Measurements from ENCODE around the gene UBE2I. TPM values are rescaled to one million over a fixed set of nuclear protein-coding genes. Genes with fewer than 3 reads are reported as not detected.

Gene UBE2I
- polyA plus RNA-seq, 10 donors: 89.9 to 116 (median 99.7) TPM

- no peak for DNase-seq
These were observed 32.3 kb downstream of the UBE2I start for GRCh38 chr16:1341495-1342420.

DNA sequence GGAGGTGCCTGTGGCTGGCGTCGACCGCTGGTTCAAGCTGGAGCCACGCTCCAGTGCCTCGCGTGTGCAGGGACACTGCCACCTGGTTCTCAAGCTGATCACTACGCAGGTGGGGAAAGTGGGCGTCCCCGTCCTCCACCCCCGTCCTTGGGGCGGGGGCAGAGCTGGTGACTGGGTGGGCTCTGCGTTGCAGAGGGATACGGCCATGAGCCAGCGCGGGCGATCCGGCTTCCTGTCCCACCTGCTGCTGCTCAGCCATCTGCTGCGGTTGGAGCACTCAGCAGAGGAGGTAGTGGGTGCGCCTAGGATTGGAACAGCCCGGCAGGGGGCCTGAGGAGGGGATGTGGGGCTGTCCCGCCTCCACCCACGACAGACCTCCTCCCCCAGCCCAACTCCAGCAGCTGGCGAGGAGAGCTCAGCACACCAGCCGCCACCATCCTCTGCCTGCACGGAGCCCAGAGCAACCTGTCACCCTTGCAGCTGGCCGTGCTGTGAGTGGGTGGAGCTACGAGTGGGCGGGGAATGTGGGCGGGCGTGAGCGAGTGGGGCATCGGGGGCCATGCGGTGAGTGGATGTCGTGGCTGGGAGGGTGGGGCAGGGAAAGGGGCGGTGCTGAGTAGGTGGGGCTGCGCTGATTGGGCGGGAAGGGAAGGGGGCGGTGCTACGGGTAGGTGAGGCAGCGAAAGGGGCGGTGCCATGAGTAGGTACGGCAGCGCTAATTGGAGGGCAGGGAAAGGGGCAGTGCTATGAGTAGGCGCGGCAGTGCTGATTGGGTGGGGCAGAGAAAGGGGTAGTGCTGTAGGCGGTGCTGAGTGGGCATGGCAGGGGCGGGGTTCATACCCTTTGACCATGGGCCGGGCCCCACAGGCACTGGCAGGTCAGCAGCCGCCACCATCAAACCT, 33.3 kb downstream of the UBE2I start:
- DNase-seq: peak; percentile 47 to 78 (median 67)

- DNase-seq: no peak
These were observed 34.2 kb downstream of the UBE2I start for GRCh38 chr16:1343428-1344242.

DNA sequence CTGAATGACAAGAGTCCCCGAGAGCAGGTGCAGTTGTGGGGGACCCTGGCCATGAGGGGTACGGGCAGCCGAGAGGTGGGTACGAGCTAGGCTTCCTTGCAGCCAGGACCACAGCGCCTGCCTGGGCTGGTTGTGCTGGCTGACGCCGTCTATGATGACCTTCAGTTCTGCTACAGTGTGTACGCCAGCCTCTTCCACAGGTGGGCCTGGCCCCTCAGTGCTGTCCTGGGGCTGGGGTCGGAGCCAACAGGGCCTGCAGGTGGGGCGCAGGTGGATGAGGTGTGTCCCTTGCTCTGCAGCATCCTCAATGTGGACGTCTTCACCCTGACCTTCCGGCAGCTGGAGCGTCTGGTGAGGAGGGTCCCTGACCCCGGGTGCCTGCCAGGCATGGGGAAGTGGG, 35.1 kb downstream of the UBE2I start:
- DNase-seq: no peak

- no peak for DNase-seq
These were observed 35.7 kb downstream of the UBE2I start for GRCh38 chr16:1345087-1345486.

DNA sequence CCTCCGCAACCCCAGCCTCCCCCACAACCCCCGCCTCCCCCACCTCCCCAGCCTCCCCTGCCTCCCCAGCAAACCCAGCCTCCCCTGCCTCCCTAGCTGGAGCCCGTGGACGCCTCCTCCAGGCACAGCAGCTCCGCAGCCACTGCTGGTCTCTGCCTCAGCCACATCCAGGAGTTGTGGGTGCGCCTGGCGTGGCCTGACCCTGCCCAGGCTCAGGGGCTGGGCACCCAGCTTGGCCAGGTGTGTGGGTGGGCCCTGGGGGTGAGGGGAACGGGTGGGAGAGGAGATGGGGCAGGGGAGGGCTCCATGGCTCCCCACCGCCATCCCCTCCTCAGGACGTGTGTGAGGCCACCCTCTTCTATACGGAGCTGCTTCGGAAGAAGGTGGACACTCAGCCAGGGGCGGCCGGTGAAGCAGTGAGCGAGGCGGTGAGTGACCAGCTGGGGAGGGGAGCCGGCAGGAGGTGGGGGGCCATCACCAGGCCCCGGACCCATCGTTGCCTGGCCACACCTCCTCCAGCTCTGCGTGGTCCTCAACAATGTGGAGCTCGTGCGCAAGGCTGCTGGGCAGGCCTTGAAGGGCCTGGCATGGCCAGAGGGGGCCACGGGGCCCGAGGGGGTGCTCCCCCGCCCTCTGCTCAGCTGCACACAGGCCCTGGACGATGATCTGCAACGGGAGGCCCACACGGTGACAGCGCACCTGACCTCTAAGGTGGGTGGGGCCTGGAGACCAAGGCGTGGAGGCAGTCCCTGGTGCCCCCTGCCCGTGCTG, 36.4 kb downstream of the UBE2I start:
- DNase-seq: no peak

- DNase-seq: no peak
These were observed 37.2 kb downstream of the UBE2I start for GRCh38 chr16:1346422-1347285.

DNA sequence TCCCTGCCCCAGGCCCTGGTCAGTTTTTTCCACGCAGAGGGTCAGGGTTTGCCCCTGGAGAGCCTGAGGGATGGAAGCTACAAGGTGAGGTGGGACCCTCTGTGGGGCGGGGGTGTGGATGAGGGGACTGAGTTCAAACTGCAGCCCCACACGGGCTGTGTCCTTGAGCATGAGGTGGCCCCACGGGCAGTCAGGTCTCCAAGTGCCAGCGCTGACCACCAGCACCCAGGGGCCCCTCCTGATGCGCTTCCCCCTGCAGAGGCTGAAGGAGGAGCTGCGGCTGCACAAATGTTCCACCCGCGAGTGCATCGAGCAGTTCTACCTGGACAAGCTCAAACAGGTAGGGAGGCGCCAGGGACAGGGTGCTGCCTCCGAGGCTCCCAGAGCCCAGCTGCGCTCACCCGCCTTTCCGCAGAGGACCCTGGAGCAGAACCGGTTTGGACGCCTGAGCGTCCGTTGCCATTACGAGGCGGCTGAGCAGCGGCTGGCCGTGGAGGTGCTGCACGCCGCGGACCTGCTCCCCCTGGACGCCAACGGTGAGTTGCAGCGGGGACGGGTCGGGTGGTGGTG, 37.9 kb downstream of the UBE2I start:
- no peak for DNase-seq

- DNase-seq: no peak
These were observed 38.5 kb downstream of the UBE2I start for GRCh38 chr16:1347962-1348361.

DNA sequence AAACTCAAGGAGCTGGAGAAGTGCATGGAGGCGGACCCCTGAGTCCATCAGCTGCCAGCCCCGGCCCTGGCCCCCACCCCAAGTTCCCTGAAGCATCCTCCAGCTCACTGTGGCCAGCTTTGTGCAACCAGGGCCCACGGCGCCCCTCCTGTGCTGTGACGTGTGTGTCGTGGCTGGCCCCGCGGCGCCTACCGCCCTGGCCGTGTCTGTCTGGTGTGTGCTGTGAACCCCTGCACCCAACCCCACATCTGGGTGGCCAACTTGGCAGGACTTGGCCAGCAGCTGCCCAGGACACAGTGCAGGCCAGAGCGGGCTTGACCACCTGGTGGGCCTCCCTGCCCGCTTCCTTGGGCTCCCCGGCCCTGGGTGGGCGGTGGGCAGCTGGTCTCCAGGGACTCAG, 39.0 kb downstream of the UBE2I start:
- no peak for DNase-seq

DNA sequence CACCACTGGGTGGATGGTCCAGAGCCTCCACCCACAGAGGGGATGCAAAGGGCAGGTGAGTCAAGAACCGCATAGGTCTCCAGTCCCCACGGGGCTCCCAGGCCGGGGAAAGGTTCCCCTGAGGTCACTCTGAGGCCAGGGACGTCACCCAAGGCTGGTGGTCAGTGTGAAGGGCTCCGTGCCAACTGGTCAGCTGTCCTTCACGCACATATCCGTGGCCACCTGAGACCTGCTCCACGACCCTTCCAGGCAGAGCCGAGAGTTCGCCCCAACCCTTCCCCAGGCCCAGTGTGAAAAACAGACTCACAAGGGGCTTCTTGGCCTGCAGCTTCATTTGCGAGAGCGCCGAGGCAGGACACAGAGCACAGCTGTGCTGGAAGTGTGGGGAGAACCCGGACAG, 39.5 kb downstream of the UBE2I start:
- no peak for DNase-seq

DNA sequence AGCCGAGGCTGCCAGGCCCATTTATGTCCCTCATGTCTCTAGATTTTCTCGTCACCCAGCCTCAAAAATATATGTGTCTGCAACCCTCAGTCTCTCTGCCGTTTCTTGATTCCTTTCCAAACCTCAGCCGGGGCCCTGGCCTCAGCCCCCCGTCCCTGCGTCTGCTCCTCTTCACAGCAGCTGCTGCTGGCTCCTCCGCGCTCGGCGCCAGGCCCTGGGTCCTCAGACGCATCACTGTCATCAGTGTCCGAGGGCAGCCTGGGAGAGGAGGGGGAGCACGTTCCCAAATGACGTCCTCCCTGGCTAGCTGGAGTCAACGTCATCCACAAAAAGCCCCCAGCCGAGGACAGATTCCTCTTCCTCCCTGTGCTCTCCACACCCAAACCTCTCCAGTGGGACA, 39.9 kb downstream of the UBE2I start:
- DNase-seq: no peak

DNA sequence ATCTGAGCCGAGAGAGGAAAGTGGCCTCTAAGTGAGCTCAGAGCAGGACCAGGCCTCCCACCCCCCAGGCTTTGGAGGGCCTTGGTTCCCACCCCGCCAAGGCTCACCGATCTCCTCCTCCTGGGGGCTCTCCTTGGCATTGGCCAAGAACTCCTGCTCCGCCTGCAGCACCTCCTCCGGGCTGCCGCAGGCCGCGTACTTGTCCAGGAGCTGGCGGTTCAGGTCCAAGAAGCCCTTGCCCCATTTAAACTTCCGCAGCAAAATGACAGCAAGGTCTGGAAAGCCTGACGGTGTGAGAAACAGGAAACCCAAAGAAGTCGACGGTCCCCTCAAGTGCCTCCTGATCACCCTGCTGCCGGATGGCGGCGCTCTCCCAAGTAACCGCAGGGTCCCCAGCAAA, 40.5 kb downstream of the UBE2I start:
- no peak for DNase-seq

GRCh38 chr16:1350691-1351090, 41.3 kb downstream of the UBE2I start:
- DNase-seq: no peak

GRCh38 chr16:1351215-1351581, 41.8 kb downstream of the UBE2I start:
- no peak for DNase-seq

DNA sequence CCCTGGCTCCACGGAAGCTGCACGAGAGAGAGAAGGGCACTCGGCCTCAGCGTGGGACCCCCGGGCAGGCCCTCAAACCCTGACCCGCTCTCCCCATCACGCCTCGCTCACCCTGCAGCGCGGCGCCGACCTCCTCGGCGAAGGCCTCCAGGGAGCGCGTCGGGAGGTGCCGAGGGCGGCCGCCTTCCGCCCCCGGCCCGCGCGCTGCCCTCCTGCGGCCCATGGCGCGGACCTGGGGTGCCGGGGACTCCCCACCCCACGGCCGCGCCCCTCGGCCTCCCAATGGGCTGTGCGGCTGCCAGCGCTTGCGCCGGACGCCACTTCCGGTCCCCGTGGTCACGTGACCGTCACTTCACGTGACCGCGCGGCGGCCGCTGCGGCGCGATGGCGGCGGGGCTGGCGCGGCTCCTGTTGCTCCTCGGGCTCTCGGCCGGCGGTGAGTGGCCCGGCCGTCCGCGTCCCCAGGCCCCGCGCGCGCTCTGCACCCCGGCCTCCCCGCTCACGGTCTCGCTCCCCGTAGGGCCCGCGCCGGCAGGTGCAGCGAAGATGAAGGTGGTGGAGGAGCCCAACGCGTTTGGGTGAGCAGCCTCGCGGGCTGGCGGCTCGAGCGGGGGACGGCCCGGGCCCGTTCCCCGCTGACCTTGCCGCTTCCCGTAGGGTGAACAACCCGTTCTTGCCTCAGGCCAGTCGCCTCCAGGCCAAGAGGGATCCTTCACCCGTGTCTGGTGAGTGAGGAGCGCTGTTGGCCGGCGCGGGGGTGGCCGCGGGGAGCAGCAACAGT, 42.3 kb downstream of the UBE2I start, which contains the start of the genes GNPTG and TSR3:
TSS of gene GNPTG (plus strand) at position 350 of the 781 bp plus-strand sequence. CDS start at position 385, 35 bp downstream.
TSS of gene TSR3 (minus strand) at position 297 of the 781 bp plus-strand sequence. CDS start at position 223, 74 bp downstream.
- DNase-seq: peak; percentile 88 to 95 (median 92)

- DNase-seq: no peak
These were observed 45.5 kb downstream of the UBE2I start for GRCh38 chr16:1354815-1355540.

GRCh38 chr16:1355591-1355990, 46.2 kb downstream of the UBE2I start:
- no peak for DNase-seq
